GM21390 (cell line): ENCODE data around the gene VSIG10L2.
"Not testable (repeated sequence)": the region's sequence is repeated elsewhere in the genome, so short reads cannot be mapped to it uniquely, and the experiment has no call there.

Source experiments
- ATAC-seq: cut with Tn5 transposase; IDR thresholded peaks from one replicate; pipeline ENCODE4 v1.9.1; 2021; ENCODE audit not compliant: unreplicated experiment

Gene VSIG10L2

GRCh38 chr11:125945797-125946520 lies at the start of gene VSIG10L2:
TSS of gene VSIG10L2 (plus strand) at chr11:125946044. CDS start at chr11:125946056, 12 bp downstream.
- ATAC-seq, result no peak

GRCh38 chr11:125901872-125902271 lies 44.0 kb upstream of the VSIG10L2 start:
- no peak for ATAC-seq

GRCh38 chr11:125902277-125902926 lies 43.4 kb upstream of the VSIG10L2 start:
- no peak for ATAC-seq

GRCh38 chr11:125902927-125903710 lies 42.7 kb upstream of the VSIG10L2 start, which contains the start of gene PUS3:
TSS of gene PUS3 (minus strand) at chr11:125903206. CDS start at chr11:125896284, 6,922 bp downstream.
- peak; percentile 97 for ATAC-seq

- ATAC-seq, result no peak
Observed at GRCh38 chr11:125903711-125904659, 41.9 kb upstream of the VSIG10L2 start, which contains the start of gene DDX25. TSS of gene DDX25 (plus strand) at chr11:125904508. CDS start at chr11:125904518, 10 bp downstream.

GRCh38 chr11:125904678-125905077 lies 41.2 kb upstream of the VSIG10L2 start:
- no peak for ATAC-seq

- ATAC-seq, result no peak
Observed at GRCh38 chr11:125910226-125910849, 35.5 kb upstream of the VSIG10L2 start.

GRCh38 chr11:125914601-125915000 lies 31.2 kb upstream of the VSIG10L2 start:
- not testable (repeated sequence) for ATAC-seq

- no peak for ATAC-seq
Observed at GRCh38 chr11:125916683-125917347, 29.0 kb upstream of the VSIG10L2 start.

GRCh38 chr11:125918140-125918840 lies 27.6 kb upstream of the VSIG10L2 start:
- no peak for ATAC-seq

GRCh38 chr11:125921042-125921441 lies 24.8 kb upstream of the VSIG10L2 start:
- no peak for ATAC-seq

GRCh38 chr11:125922156-125922555 lies 23.7 kb upstream of the VSIG10L2 start:
- ATAC-seq, result no peak

GRCh38 chr11:125923012-125923579 lies 22.7 kb upstream of the VSIG10L2 start:
- ATAC-seq, result no peak

- no peak for ATAC-seq
Observed at GRCh38 chr11:125923633-125924032, 22.2 kb upstream of the VSIG10L2 start.

- no peak for ATAC-seq
Observed at GRCh38 chr11:125924384-125925007, 21.3 kb upstream of the VSIG10L2 start.

- ATAC-seq, result no peak
Observed at GRCh38 chr11:125925247-125925740, 20.6 kb upstream of the VSIG10L2 start.

- no peak for ATAC-seq
Observed at GRCh38 chr11:125925804-125926203, 20.0 kb upstream of the VSIG10L2 start.

GRCh38 chr11:125926682-125927081 lies 19.2 kb upstream of the VSIG10L2 start:
- no peak for ATAC-seq
